ENCODE results near the gene PLXNA3.
A peak's percentile ranks its signal among the peaks of the same experiment; 100 is the strongest.

The PLXNA3 gene

GRCh38 chrX:154460326-154460725 lies 2.2 kb downstream of the PLXNA3 start:
- no peak for DNase-seq

GRCh38 chrX:154462396-154462795 lies 4.3 kb downstream of the PLXNA3 start:
- no peak for DNase-seq

- no peak for DNase-seq
Measured at GRCh38 chrX:154463611-154464220, 5.6 kb downstream of the PLXNA3 start.

- no peak for DNase-seq
Measured at GRCh38 chrX:154464806-154465365, 6.8 kb downstream of the PLXNA3 start.

- DNase-seq: no peak
Measured at GRCh38 chrX:154465601-154466000, 7.5 kb downstream of the PLXNA3 start.

- no peak for DNase-seq
Measured at GRCh38 chrX:154466036-154466435, 8.0 kb downstream of the PLXNA3 start.

- DNase-seq: no peak
Measured at GRCh38 chrX:154466907-154467306, 8.8 kb downstream of the PLXNA3 start.

- DNase-seq: no peak
Measured at GRCh38 chrX:154467556-154467955, 9.5 kb downstream of the PLXNA3 start.

GRCh38 chrX:154468217-154468616 lies 10.1 kb downstream of the PLXNA3 start:
- DNase-seq: no peak

- DNase-seq: no peak
Measured at GRCh38 chrX:154469114-154469513, 11.0 kb downstream of the PLXNA3 start.

- DNase-seq: no peak
Measured at GRCh38 chrX:154469880-154470279, 11.8 kb downstream of the PLXNA3 start.

GRCh38 chrX:154470434-154470833 lies 12.4 kb downstream of the PLXNA3 start:
- DNase-seq: no peak

GRCh38 chrX:154470914-154471568 lies 13.0 kb downstream of the PLXNA3 start:
- no peak for DNase-seq

GRCh38 chrX:154471839-154472684 lies 14.0 kb downstream of the PLXNA3 start:
- no peak for DNase-seq

- no peak for DNase-seq
Measured at GRCh38 chrX:154472685-154473632, 14.9 kb downstream of the PLXNA3 start.

GRCh38 chrX:154473683-154474082 lies 15.6 kb downstream of the PLXNA3 start:
- no peak for DNase-seq

GRCh38 chrX:154476821-154477220 lies 18.7 kb downstream of the PLXNA3 start:
- no peak for DNase-seq

GRCh38 chrX:154477891-154478477 lies 19.9 kb downstream of the PLXNA3 start:
- no peak for DNase-seq

GRCh38 chrX:154478728-154479622 lies 20.9 kb downstream of the PLXNA3 start, which contains the start of gene LAGE3:
Gene LAGE3, minus strand, starts transcription at chrX:154479281. Its CDS starts 366 bp downstream, at chrX:154478915.
- DNase-seq: peak; percentile 71

GRCh38 chrX:154481195-154481594 lies 23.1 kb downstream of the PLXNA3 start:
- no peak for DNase-seq

Data from NCI-H187 treated with DMSO at 0.1 percent for 48 hours (cell line).